ENCODE data around the gene SMIM8. TPM values are rescaled to one million over a fixed set of nuclear protein-coding genes. Genes with fewer than 3 reads are reported as not detected.

SMIM8 gene
- total and polyA plus RNA-seq, 2 donors (not counting 1 experiment from before 2014, with no cell fraction given), result 3.7 to 19.1 TPM

DNA sequence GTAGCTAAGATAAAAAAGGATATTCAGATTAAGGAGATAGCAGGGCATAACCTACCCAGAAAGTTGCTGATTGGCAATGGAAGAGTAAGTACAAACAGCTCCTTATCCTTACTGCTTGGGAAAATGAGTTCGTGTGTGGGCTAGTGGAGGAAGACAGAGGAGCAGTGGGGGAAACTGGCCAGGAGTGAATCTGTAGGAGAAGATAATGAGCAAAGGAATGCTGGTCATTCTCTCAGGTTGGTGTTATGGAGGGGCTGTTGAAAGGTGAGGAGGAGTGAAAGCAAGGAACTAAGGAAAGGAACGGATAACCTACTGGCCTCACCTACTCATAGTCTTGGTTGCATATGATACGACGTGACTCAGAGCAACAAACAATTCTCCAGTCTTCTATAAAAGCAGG is 14.0 kb downstream of the SMIM8 start:
- no peak overlapping the region for H3K27ac Mint-ChIP-seq
- CTCF ChIA-PET, result interaction anchor here (0.7 kb wide), 1 partner anchor 345 kb away, joined by 3 read pairs; no protein-coding TSS in a partner anchor

DNA sequence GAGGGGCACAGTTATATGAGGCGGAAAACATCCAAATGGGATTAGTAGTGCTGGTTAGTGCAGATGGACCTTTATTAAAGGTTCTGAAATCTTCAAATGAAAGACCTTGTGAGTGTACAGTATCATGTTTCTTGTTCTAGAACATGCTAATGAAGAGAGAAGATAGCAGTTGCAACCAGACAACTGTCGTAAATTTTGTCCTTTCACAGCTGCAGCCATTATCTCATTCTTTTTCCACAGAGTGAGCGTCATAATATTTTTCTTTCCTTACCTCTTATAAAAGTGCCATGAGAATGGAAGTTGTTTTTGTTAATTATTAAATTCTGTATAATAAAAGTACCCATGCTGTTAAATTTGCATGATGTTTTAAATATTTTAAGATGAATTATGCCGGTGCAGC is 17.8 kb downstream of the SMIM8 start:
- POLR2A ChIA-PET, result no interaction called here
- Histone ChIP-seq H3K79me2 (ENCODE audit: control insufficient read depth, insufficient read depth, low read length) (peaks cover 6% of the 10 kb centered on the region), H2AFZ (ENCODE audit: insufficient read depth, low read depth, low read length, poor library complexity, severe bottlenecking) (no peak overlapping the region), H4K20me1 (ENCODE audit: control insufficient read depth, insufficient read depth, low read length, poor library complexity, severe bottlenecking) (no peaks in the 10 kb centered on the region), H3K9ac (ENCODE audit: low read length) (no peak overlapping the region), H3K27ac (ENCODE audit: low read length in 2 of 2) (no peak overlapping the region), H3K27me3 (replicated peaks in 1 of 4; ENCODE audit: control extremely low read depth in 1 of 4, control insufficient read depth in 3 of 4, insufficient read depth in 4 of 4, low read length in 3 of 4) (no peaks in the 10 kb centered on the region), H3K36me3 (replicated peaks in 1 of 2; ENCODE audit: control extremely low read depth in 1 of 2, control insufficient read depth in 1 of 2, extremely low read depth in 1 of 2, insufficient read depth in 2 of 2, low read length in 1 of 2) (peaks cover 5% of the 10 kb centered on the region in 2 experiments), H3K4me2 (replicated peaks; ENCODE audit: low read depth, low read length, poor library complexity, severe bottlenecking) (no peak overlapping the region), H3K9me3 (ENCODE audit: control extremely low read depth in 1 of 3, control insufficient read depth in 2 of 3, insufficient read depth in 1 of 3, low read length in 2 of 3) (no peaks in the 10 kb centered on the region), H3K4me3 (ENCODE audit: control extremely low read depth in 1 of 5, extremely low read depth in 1 of 5, insufficient read depth in 1 of 5, low read depth in 2 of 5, low read length in 4 of 5) (no peak overlapping the region), H3K4me1 (ENCODE audit: control insufficient read depth in 2 of 2, insufficient read depth in 2 of 2, low read length in 2 of 2) (no peaks in the 10 kb centered on the region)
- H3K4me3 Mint-ChIP-seq, result no peak overlapping the region
- H3K4me1 Mint-ChIP-seq, result peaks cover 3% of the 10 kb centered on the region
- no peak overlapping the region for H3K27ac Mint-ChIP-seq
- H3K9me3 Mint-ChIP-seq (ENCODE audit: insufficient read depth), result no peaks in the 10 kb centered on the region
- intact Hi-C loops (cut with micrococcal nuclease), result no loop called here
- CTCF ChIA-PET, result no interaction called here
- DNase-seq (no peak), ATAC-seq (ENCODE audit: low read depth) (no peak)
- no peaks in the 10 kb centered on the region for H3K27me3 Mint-ChIP-seq
- WGBS (ENCODE audit: insufficient coverage), result no CpG with 5 or more reads among the region's 4 CpGs
- TF ChIP-seq, protein P1, sequence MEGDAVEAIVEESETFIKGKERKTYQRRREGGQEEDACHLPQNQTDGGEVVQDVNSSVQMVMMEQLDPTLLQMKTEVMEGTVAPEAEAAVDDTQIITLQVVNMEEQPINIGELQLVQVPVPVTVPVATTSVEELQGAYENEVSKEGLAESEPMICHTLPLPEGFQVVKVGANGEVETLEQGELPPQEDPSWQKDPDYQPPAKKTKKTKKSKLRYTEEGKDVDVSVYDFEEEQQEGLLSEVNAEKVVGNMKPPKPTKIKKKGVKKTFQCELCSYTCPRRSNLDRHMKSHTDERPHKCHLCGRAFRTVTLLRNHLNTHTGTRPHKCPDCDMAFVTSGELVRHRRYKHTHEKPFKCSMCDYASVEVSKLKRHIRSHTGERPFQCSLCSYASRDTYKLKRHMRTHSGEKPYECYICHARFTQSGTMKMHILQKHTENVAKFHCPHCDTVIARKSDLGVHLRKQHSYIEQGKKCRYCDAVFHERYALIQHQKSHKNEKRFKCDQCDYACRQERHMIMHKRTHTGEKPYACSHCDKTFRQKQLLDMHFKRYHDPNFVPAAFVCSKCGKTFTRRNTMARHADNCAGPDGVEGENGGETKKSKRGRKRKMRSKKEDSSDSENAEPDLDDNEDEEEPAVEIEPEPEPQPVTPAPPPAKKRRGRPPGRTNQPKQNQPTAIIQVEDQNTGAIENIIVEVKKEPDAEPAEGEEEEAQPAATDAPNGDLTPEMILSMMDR (IDR thresholded peaks at IDR 0.05), result no peak
- no peak for TF ChIP-seq EZH2 (IDR thresholded peaks at IDR 0.05; ENCODE audit: borderline replicate concordance, insufficient read depth, low read depth, low read length, poor library complexity, severe bottlenecking)

More for the DNA sequence above, 14.0 kb downstream of the SMIM8 start:
- H3K4me3 Mint-ChIP-seq, result no peak overlapping the region
- no peak overlapping the region for H3K4me2 ChIP-seq (replicated peaks; ENCODE audit: low read depth, low read length, poor library complexity, severe bottlenecking)
- no peak overlapping the region for H3K27ac ChIP-seq (ENCODE audit: low read length in 2 of 2)
- peaks cover 20% of the 10 kb centered on the region for H3K79me2 ChIP-seq (ENCODE audit: control insufficient read depth, insufficient read depth, low read length)
- POLR2A ChIA-PET, result no interaction called here
- peaks cover 5% of the 10 kb centered on the region for H4K20me1 ChIP-seq (ENCODE audit: control insufficient read depth, insufficient read depth, low read length, poor library complexity, severe bottlenecking)
- TF ChIP-seq, protein P1 (IDR thresholded peaks at IDR 0.05), result no peak
- no peak for TF ChIP-seq EZH2 (IDR thresholded peaks at IDR 0.05; ENCODE audit: borderline replicate concordance, insufficient read depth, low read depth, low read length, poor library complexity, severe bottlenecking)
- no peak overlapping the region for H2AFZ ChIP-seq (ENCODE audit: insufficient read depth, low read depth, low read length, poor library complexity, severe bottlenecking)
- WGBS (ENCODE audit: insufficient coverage), result 100% methylated on average over 1 of the region's 4 CpGs
- H3K27me3 ChIP-seq (replicated peaks in 1 of 4; ENCODE audit: control extremely low read depth in 1 of 4, control insufficient read depth in 3 of 4, insufficient read depth in 4 of 4, low read length in 3 of 4), result no peaks in the 10 kb centered on the region
- no peak overlapping the region for H3K9ac ChIP-seq (ENCODE audit: low read length)
- intact Hi-C loops (cut with micrococcal nuclease), result no loop called here
- H3K36me3 ChIP-seq (replicated peaks in 1 of 2; ENCODE audit: control extremely low read depth in 1 of 2, control insufficient read depth in 1 of 2, extremely low read depth in 1 of 2, insufficient read depth in 2 of 2, low read length in 1 of 2), result peaks cover 0 to 2% of the 10 kb centered on the region in 2 experiments
- H3K4me3 ChIP-seq (ENCODE audit: control extremely low read depth in 1 of 5, extremely low read depth in 1 of 5, insufficient read depth in 1 of 5, low read depth in 2 of 5, low read length in 4 of 5), result no peak overlapping the region
- H3K4me1 Mint-ChIP-seq, result peaks cover 15% of the 10 kb centered on the region
- no peak for DNase-seq
- H3K27me3 Mint-ChIP-seq, result no peaks in the 10 kb centered on the region
- H3K4me1 ChIP-seq (ENCODE audit: control insufficient read depth in 2 of 2, insufficient read depth in 2 of 2, low read length in 2 of 2), result peaks cover 7 to 8% of the 10 kb centered on the region in 2 donors
- no peaks in the 10 kb centered on the region for H3K9me3 Mint-ChIP-seq (ENCODE audit: insufficient read depth)
- no peak for ATAC-seq (ENCODE audit: low read depth)
- H3K9me3 ChIP-seq (ENCODE audit: control extremely low read depth in 1 of 3, control insufficient read depth in 2 of 3, insufficient read depth in 1 of 3, low read length in 2 of 3), result peaks cover 0 to 5% (median 0%) of the 10 kb centered on the region in 3 donors
